Measurements from ENCODE around the gene SPAG4.

Gene SPAG4

GRCh38 chr20:35615667-35616464 is at the start of gene SPAG4:
TSS of gene SPAG4 (plus strand) at chr20:35615829. CDS start at chr20:35616004, 175 bp downstream.
- Histone ChIP-seq H3K4me3 (peak within 1 kb of the TSS; percentile 34 to 59 (median 46)), H3K27ac (peak within 1 kb of the TSS; percentile 20 to 91 (median 80))

GRCh38 chr20:35568645-35569044 is 47.0 kb upstream of the SPAG4 start:
- H3K4me3 ChIP-seq: no peak overlapping the region
- no peak overlapping the region for H3K27ac ChIP-seq

GRCh38 chr20:35571555-35571954 is 44.1 kb upstream of the SPAG4 start:
- H3K4me3 ChIP-seq: no peak overlapping the region
- H3K27ac ChIP-seq: no peak overlapping the region

GRCh38 chr20:35572838-35573237 is 42.8 kb upstream of the SPAG4 start:
- Histone ChIP-seq H3K27ac (no peak overlapping the region), H3K4me3 (no peak overlapping the region)

GRCh38 chr20:35575958-35576357 is 39.7 kb upstream of the SPAG4 start:
- peak overlapping the region in 2 of 21 experiments; percentile 0 to 16 for H3K27ac ChIP-seq
- H3K4me3 ChIP-seq: no peak overlapping the region

GRCh38 chr20:35576816-35577215 is 38.8 kb upstream of the SPAG4 start:
- no peak overlapping the region for H3K27ac ChIP-seq
- no peak overlapping the region for H3K4me3 ChIP-seq

- no peak overlapping the region for H3K27ac ChIP-seq
- no peak overlapping the region for H3K4me3 ChIP-seq
Measured at GRCh38 chr20:35578469-35578868, 37.2 kb upstream of the SPAG4 start.

GRCh38 chr20:35579196-35579595 is 36.4 kb upstream of the SPAG4 start:
- Histone ChIP-seq H3K4me3 (no peak overlapping the region), H3K27ac (no peak overlapping the region)

- H3K4me3 ChIP-seq: no peak overlapping the region
- H3K27ac ChIP-seq: no peak overlapping the region
Measured at GRCh38 chr20:35582131-35582530, 33.5 kb upstream of the SPAG4 start.

GRCh38 chr20:35582741-35583404 is 32.8 kb upstream of the SPAG4 start:
- H3K4me3 ChIP-seq: no peak overlapping the region
- no peak overlapping the region for H3K27ac ChIP-seq

GRCh38 chr20:35583636-35584560 is 31.7 kb upstream of the SPAG4 start:
- H3K4me3 ChIP-seq: no peak overlapping the region
- H3K27ac ChIP-seq: no peak overlapping the region

GRCh38 chr20:35586751-35587425 is 28.7 kb upstream of the SPAG4 start:
- H3K4me3 ChIP-seq: no peak overlapping the region
- no peak overlapping the region for H3K27ac ChIP-seq

GRCh38 chr20:35587436-35587835 is 28.2 kb upstream of the SPAG4 start:
- Histone ChIP-seq H3K4me3 (no peak overlapping the region), H3K27ac (no peak overlapping the region)

GRCh38 chr20:35588397-35588796 is 27.2 kb upstream of the SPAG4 start:
- Histone ChIP-seq H3K27ac (no peak overlapping the region), H3K4me3 (no peak overlapping the region)

GRCh38 chr20:35592339-35592974 is 23.2 kb upstream of the SPAG4 start:
- Histone ChIP-seq H3K27ac (no peak overlapping the region), H3K4me3 (no peak overlapping the region)

GRCh38 chr20:35595456-35595855 is 20.2 kb upstream of the SPAG4 start:
- Histone ChIP-seq H3K27ac (no peak overlapping the region), H3K4me3 (no peak overlapping the region)

GRCh38 chr20:35595901-35596300 is 19.7 kb upstream of the SPAG4 start:
- Histone ChIP-seq H3K27ac (no peak overlapping the region), H3K4me3 (no peak overlapping the region)

GRCh38 chr20:35597186-35597585 is 18.4 kb upstream of the SPAG4 start:
- H3K4me3 ChIP-seq: no peak overlapping the region
- H3K27ac ChIP-seq: no peak overlapping the region

- Histone ChIP-seq H3K27ac (no peak overlapping the region), H3K4me3 (no peak overlapping the region)
Measured at GRCh38 chr20:35598476-35598875, 17.2 kb upstream of the SPAG4 start.

All from skin epidermis (tissue), 12 donors.